ENCODE measurements around the gene S1PR5. TPM values are rescaled to one million over a fixed set of nuclear protein-coding genes. Genes with fewer than 3 reads are reported as not detected.

Gene S1PR5
- total and polyA plus RNA-seq, 10 of the 15 experiments (the other 5 are each of a cell fraction or from before 2014, with no cell fraction given): 0.04 TPM; not detected in 9

- Histone ChIP-seq H3K36me3 (ENCODE audit: control insufficient read depth in 2 of 2, insufficient read depth in 2 of 2, low read length in 1 of 2) (peaks cover 0 to 5% of the 10 kb centered on the region in 2 experiments; a peak in 2 of 4 replicates), H3K27ac (ENCODE audit: control insufficient read depth, insufficient read depth) (peak within 1 kb of the TSS; percentile 88), H2AFZ (ENCODE audit: control insufficient read depth, low read depth, low read length) (peak within 1 kb of the TSS; percentile 63), H3K4me3 (peak within 1 kb of the TSS; percentile 80), H3K27me3 (replicated peaks in 1 of 2; ENCODE audit: control insufficient read depth in 2 of 2, insufficient read depth in 2 of 2, low read length in 1 of 2) (no peaks in the 10 kb centered on the region), H3K4me1 (ENCODE audit: control insufficient read depth, insufficient read depth, low read length) (peaks cover 23% of the 10 kb centered on the region), H3K9me3 (replicated peaks; ENCODE audit: control insufficient read depth, insufficient read depth, low read length) (no peaks in the 10 kb centered on the region), H3K4me2 (ENCODE audit: control insufficient read depth, insufficient read depth) (peak within 1 kb of the TSS; percentile 93), H3K9ac (ENCODE audit: control insufficient read depth, insufficient read depth, low read length) (peak within 1 kb of the TSS; percentile 71), H3K79me2 (ENCODE audit: control insufficient read depth, insufficient read depth, low read length) (peaks cover 13% of the 10 kb centered on the region), H4K20me1 (ENCODE audit: control insufficient read depth, insufficient read depth) (no peaks in the 10 kb centered on the region)
- ChIA-PET RAD21 (ENCODE audit: unreplicated experiment) (interaction anchor here (0.6 to 2.0 kb wide), 4 partner anchors 12 to 153 kb away, joined by 3 to 9 read pairs (median 6); no protein-coding TSS in a partner anchor), POLR2A (interaction anchor here (0.6 to 1.9 kb wide), 7 partner anchors 36 to 346 kb away, joined by 3 to 5 read pairs (median 3); no protein-coding TSS in a partner anchor), CTCF (interaction anchor here (0.5 to 3.3 kb wide), 8 partner anchors 12 to 225 kb away, joined by 3 to 13 read pairs (median 4); partner anchors contain the start of gene QTRT1), SMC1A (ENCODE audit: uncharacterized antibody, unreplicated experiment) (interaction anchor here (0.6 to 2.4 kb wide), 3 partner anchors 23 to 165 kb away, joined by 3 to 7 read pairs (median 3); no protein-coding TSS in a partner anchor)
- peak; percentile 88 for DNase-seq (ENCODE audit: low read depth, low spot score)
- FAIRE-seq: peak; percentile 98
- WGBS (ENCODE audit: insufficient coverage, insufficient replicate concordance, low lambda C conversion rate, missing lambda C conversion rate): under 1% methylated on average over 85 of the region's 94 CpGs
- no TSS peak for BruUV-seq (replicated peaks)
- ATAC-seq: peak; percentile 69
- in situ Hi-C loops (cut with MboI): loop anchor here (5.0 kb wide), 1 partner anchor 153 kb away; no protein-coding TSS in a partner anchor
- intact Hi-C loops (cut with micrococcal nuclease; ENCODE audit: unreplicated experiment): loop anchor here (1.0 to 5.0 kb wide), 3 partner anchors 22 to 163 kb away; partner anchors contain the start of genes ATG4D, CDC37 and ILF3
- peak; percentile 83 for TF ChIP-seq POLR2AphosphoS5 (IDR thresholded peaks at IDR 0.05; ENCODE audit: low read length)
- TF ChIP-seq, protein P1, sequence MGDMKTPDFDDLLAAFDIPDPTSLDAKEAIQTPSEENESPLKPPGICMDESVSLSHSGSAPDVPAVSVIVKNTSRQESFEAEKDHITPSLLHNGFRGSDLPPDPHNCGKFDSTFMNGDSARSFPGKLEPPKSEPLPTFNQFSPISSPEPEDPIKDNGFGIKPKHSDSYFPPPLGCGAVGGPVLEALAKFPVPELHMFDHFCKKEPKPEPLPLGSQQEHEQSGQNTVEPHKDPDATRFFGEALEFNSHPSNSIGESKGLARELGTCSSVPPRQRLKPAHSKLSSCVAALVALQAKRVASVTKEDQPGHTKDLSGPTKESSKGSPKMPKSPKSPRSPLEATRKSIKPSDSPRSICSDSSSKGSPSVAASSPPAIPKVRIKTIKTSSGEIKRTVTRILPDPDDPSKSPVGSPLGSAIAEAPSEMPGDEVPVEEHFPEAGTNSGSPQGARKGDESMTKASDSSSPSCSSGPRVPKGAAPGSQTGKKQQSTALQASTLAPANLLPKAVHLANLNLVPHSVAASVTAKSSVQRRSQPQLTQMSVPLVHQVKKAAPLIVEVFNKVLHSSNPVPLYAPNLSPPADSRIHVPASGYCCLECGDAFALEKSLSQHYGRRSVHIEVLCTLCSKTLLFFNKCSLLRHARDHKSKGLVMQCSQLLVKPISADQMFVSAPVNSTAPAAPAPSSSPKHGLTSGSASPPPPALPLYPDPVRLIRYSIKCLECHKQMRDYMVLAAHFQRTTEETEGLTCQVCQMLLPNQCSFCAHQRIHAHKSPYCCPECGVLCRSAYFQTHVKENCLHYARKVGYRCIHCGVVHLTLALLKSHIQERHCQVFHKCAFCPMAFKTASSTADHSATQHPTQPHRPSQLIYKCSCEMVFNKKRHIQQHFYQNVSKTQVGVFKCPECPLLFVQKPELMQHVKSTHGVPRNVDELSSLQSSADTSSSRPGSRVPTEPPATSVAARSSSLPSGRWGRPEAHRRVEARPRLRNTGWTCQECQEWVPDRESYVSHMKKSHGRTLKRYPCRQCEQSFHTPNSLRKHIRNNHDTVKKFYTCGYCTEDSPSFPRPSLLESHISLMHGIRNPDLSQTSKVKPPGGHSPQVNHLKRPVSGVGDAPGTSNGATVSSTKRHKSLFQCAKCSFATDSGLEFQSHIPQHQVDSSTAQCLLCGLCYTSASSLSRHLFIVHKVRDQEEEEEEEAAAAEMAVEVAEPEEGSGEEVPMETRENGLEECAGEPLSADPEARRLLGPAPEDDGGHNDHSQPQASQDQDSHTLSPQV (IDR thresholded peaks at IDR 0.05): no peak
- TF ChIP-seq RUNX3 (IDR thresholded peaks at IDR 0.05; ENCODE audit: low read length): peak; percentile 83
- TF ChIP-seq IRF5 (IDR thresholded peaks at IDR 0.05; ENCODE audit: borderline replicate concordance): no peak
- no peak for TF ChIP-seq BMI1 (IDR thresholded peaks at IDR 0.05; ENCODE audit: borderline replicate concordance)
- TF ChIP-seq PAX5 (IDR thresholded peaks at IDR 0.05; ENCODE audit: borderline replicate concordance, low read depth, low read length): no peak
- no peak for TF ChIP-seq STAT1 (conservative IDR thresholded peaks at IDR 0.05)
- TF ChIP-seq DPF2 (IDR thresholded peaks at IDR 0.05): no peak; the same call in none of the 2 replicates
- TF ChIP-seq BCLAF1 (IDR thresholded peaks at IDR 0.05): no peak
- peak; percentile 32; the same call in 1 of the 2 replicates for TF ChIP-seq CREM (IDR thresholded peaks at IDR 0.05; ENCODE audit: low read depth)
- TF ChIP-seq, protein P2, sequence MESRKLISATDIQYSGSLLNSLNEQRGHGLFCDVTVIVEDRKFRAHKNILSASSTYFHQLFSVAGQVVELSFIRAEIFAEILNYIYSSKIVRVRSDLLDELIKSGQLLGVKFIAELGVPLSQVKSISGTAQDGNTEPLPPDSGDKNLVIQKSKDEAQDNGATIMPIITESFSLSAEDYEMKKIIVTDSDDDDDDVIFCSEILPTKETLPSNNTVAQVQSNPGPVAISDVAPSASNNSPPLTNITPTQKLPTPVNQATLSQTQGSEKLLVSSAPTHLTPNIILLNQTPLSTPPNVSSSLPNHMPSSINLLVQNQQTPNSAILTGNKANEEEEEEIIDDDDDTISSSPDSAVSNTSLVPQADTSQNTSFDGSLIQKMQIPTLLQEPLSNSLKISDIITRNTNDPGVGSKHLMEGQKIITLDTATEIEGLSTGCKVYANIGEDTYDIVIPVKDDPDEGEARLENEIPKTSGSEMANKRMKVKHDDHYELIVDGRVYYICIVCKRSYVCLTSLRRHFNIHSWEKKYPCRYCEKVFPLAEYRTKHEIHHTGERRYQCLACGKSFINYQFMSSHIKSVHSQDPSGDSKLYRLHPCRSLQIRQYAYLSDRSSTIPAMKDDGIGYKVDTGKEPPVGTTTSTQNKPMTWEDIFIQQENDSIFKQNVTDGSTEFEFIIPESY (IDR thresholded peaks at IDR 0.05): no peak
Measured at GRCh38 chr19:10565567-10566407, 48.5 kb upstream of the S1PR5 start, which contains the start of gene KRI1. TSS of gene KRI1 (minus strand) at chr19:10566010. CDS start at chr19:10565999, 11 bp downstream.

All from GM12878 (cell line).